H1 (cell line): ENCODE measurements around the gene ADGRD2. TPM values are rescaled to one million over a fixed set of nuclear protein-coding genes. Genes with fewer than 3 reads are reported as not detected.

ENCODE experiments used
- CTCF ChIA-PET: fragments of 300-600 bp; sonication (Branson Sonifier 250); formaldehyde crosslinking; loops from one replicate; lab custom pipeline; 2021; ENCODE audit not compliant: partially characterized antibody; lab: Charles Lee
- POLR2A ChIA-PET: fragments of 300-600 bp; sonication (Branson Sonifier 250); formaldehyde crosslinking; loops from one replicate; lab custom pipeline; 2021; ENCODE audit warnings: inconsistent platforms; ENCODE audit not compliant: partially characterized antibody; lab: Charles Lee
- DNase-seq, 2 experiments: peaks; one replicate each; pipeline versions ENCODE4 v3.0.0 to v3.0.0-alpha.2; 2010 to 2022; ENCODE audit warnings: low spot score in 2 of 2, low read depth in 1 of 2, mixed read lengths in 1 of 2
- FAIRE-seq: peaks from 2 replicates; lab custom pipeline; 2011; peaks lifted over from hg19 to GRCh38; lab: Jason Lieb, UNC
- H2AFZ ChIP-seq: 2 replicates; pipeline ENCODE4 v1.8.1; 2012; ENCODE audit warnings: low read length, inconsistent platforms
- H2AK5ac ChIP-seq: 2 replicates; pipeline ENCODE4 v1.6.1; 2013; ENCODE audit warnings: low read depth, low read length
- H2BK120ac ChIP-seq: replicated peaks from 2 replicates; pipeline ENCODE3; 2013; ENCODE audit warnings: low read depth, low read length, inconsistent platforms
- H2BK12ac ChIP-seq: 2 replicates; pipeline ENCODE4 v1.6.1; 2013; ENCODE audit warnings: low read depth, low read length
- H2BK15ac ChIP-seq: 2 replicates; pipeline ENCODE4 v1.6.1; 2013; ENCODE audit warnings: low read length
- H2BK20ac ChIP-seq: 2 replicates; pipeline ENCODE4 v1.6.1; 2013; ENCODE audit warnings: low read length
- H2BK5ac ChIP-seq: 2 replicates; pipeline ENCODE4 v1.6.1; 2013; ENCODE audit warnings: low read depth, low read length
- H3K14ac ChIP-seq: 2 replicates; pipeline ENCODE4 v1.6.1; 2013; ENCODE audit warnings: inconsistent platforms; ENCODE audit not compliant: insufficient read length
- H3K18ac ChIP-seq: 2 replicates; pipeline ENCODE4 v1.6.1; 2013; ENCODE audit warnings: low read length; ENCODE audit errors: extremely low read depth
- H3K23ac ChIP-seq: 2 replicates; pipeline ENCODE4 v1.6.1; 2013; ENCODE audit warnings: inconsistent platforms; ENCODE audit not compliant: insufficient read length
- H3K23me2 ChIP-seq: 2 replicates; pipeline ENCODE4 v1.6.1; 2013; ENCODE audit warnings: low read depth, low read length
- H3K27ac ChIP-seq: 2 replicates; pipeline ENCODE4 v1.6.1; 2011; ENCODE audit warnings: low read depth, low read length, inconsistent platforms
- H3K27me3 ChIP-seq, 4 experiments: replicated peaks in 1 of 4; 1 replicate in 1 of 4; 2 replicates in 3 of 4; pipeline versions ENCODE4 v1.6.1 to v1.8.1; 2011 to 2013; ENCODE audit warnings: low read length in 3 of 4, mild to moderate bottlenecking in 3 of 4, inconsistent platforms in 2 of 4, mixed read lengths in 2 of 4, moderate library complexity in 1 of 4; ENCODE audit not compliant: control insufficient read depth in 3 of 4, insufficient read depth in 3 of 4; ENCODE audit errors: extremely low read depth in 1 of 4
- H3K36me3 ChIP-seq, 4 experiments: 2 replicates each; pipeline versions ENCODE4 v1.6.1 to v1.8.1; 2011 to 2013; ENCODE audit warnings: mild to moderate bottlenecking in 4 of 4, low read length in 3 of 4, moderate library complexity in 2 of 4, control low read depth in 1 of 4, inconsistent platforms in 1 of 4; ENCODE audit not compliant: insufficient read depth in 4 of 4, control insufficient read depth in 2 of 4
- H3K4ac ChIP-seq: replicated peaks from 2 replicates; pipeline ENCODE3; 2013; ENCODE audit warnings: low read length, low read depth, mixed read lengths, inconsistent platforms; ENCODE audit not compliant: insufficient read length
- H3K4me1 ChIP-seq, 4 experiments: replicated peaks in 1 of 4; 1 replicate in 1 of 4; 2 replicates in 3 of 4; pipeline versions ENCODE4 v1.6.1 to v1.8.1; 2011 to 2013; ENCODE audit warnings: low read length in 3 of 4, inconsistent platforms in 2 of 4, mixed read lengths in 1 of 4; ENCODE audit not compliant: insufficient read depth in 4 of 4, control insufficient read depth in 3 of 4
- H3K4me2 ChIP-seq, 2 experiments: 2 replicates each; pipeline versions ENCODE4 v1.6.1 to v1.8.1; 2011 to 2013; ENCODE audit warnings: low read depth in 2 of 2, low read length in 2 of 2, control low read depth in 1 of 2, inconsistent platforms in 1 of 2, mild to moderate bottlenecking in 1 of 2; ENCODE audit not compliant: insufficient read depth in 1 of 2
- H3K4me3 ChIP-seq, 4 experiments: fragments of 200-600, 300-600 bp in 1 of 4; sonication (generic), shearing (Covaris generic), sonication (Bioruptor Twin) in 1 of 4; 2 replicates each; pipeline versions ENCODE4 v1.5.1 to v1.8.1; 2011 to 2016; ENCODE audit warnings: low read length in 4 of 4, low read depth in 3 of 4, control low read depth in 2 of 4, inconsistent platforms in 2 of 4, mild to moderate bottlenecking in 2 of 4, mixed read lengths in 1 of 4, moderate library complexity in 1 of 4; ENCODE audit not compliant: insufficient read depth in 2 of 4; ENCODE audit errors: extremely low read depth in 1 of 4
- H3K56ac ChIP-seq: replicated peaks from 2 replicates; pipeline ENCODE3; 2013; ENCODE audit warnings: low read depth, mild to moderate bottlenecking, mixed read lengths, low read length, inconsistent platforms; ENCODE audit not compliant: insufficient read length
- H3K79me1 ChIP-seq: 2 replicates; pipeline ENCODE4 v1.6.1; 2013; ENCODE audit warnings: low read depth, low read length, control low read depth
- H3K79me2 ChIP-seq, 2 experiments: 2 replicates each; pipeline versions ENCODE4 v1.6.1 to v1.8.1; 2012 to 2013; ENCODE audit warnings: low read length in 2 of 2, mild to moderate bottlenecking in 2 of 2, inconsistent platforms in 1 of 2; ENCODE audit not compliant: insufficient read depth in 2 of 2, control insufficient read depth in 1 of 2
- H3K9ac ChIP-seq, 4 experiments: replicated peaks in 1 of 4; 1 replicate in 1 of 4; 2 replicates in 3 of 4; pipeline versions ENCODE4 v1.6.1 to v1.8.1; 2011 to 2013; ENCODE audit warnings: low read depth in 3 of 4, low read length in 3 of 4, control low read depth in 2 of 4, mild to moderate bottlenecking in 2 of 4, moderate library complexity in 2 of 4, inconsistent platforms in 1 of 4; ENCODE audit errors: extremely low read depth in 1 of 4
- H3K9me3 ChIP-seq, 2 experiments: 2 replicates each; pipeline versions ENCODE4 v1.6.1 to v1.8.1; 2012 to 2013; ENCODE audit warnings: mild to moderate bottlenecking in 2 of 2, moderate library complexity in 2 of 2, control low read depth in 1 of 2, inconsistent platforms in 1 of 2, low read depth in 1 of 2, low read length in 1 of 2, mixed read lengths in 1 of 2; ENCODE audit not compliant: insufficient read depth in 2 of 2
- H4K20me1 ChIP-seq, 2 experiments: replicated peaks in 1 of 2; 2 replicates each; pipeline versions ENCODE3 to v1.8.1; 2011 to 2013; ENCODE audit warnings: inconsistent platforms in 2 of 2, low read length in 2 of 2, mild to moderate bottlenecking in 1 of 2; ENCODE audit not compliant: insufficient read depth in 2 of 2, control insufficient read depth in 1 of 2
- H4K5ac ChIP-seq: 2 replicates; pipeline ENCODE4 v1.6.1; 2013; ENCODE audit warnings: low read length, low read depth, mixed read lengths, inconsistent platforms; ENCODE audit not compliant: insufficient read length
- H4K8ac ChIP-seq: 2 replicates; pipeline ENCODE4 v1.8.0; 2013; ENCODE audit warnings: mild to moderate bottlenecking, moderate library complexity, low read length, inconsistent platforms; ENCODE audit not compliant: insufficient read depth; ENCODE audit errors: extremely low read depth
- H4K91ac ChIP-seq: replicated peaks from 2 replicates; pipeline ENCODE3; 2013; ENCODE audit warnings: low read length, mixed read lengths, inconsistent platforms; ENCODE audit not compliant: insufficient read length
- ASH2L ChIP-seq: fragments of 200-600, 300-600 bp; sonication (generic); IDR thresholded peaks from one replicate; pipeline ENCODE4 v1.7.1; 2017; ENCODE audit warnings: low read length
- BACH1 ChIP-seq: IDR thresholded peaks from 2 replicates; pipeline ENCODE4 v1.6.1; 2012; ENCODE audit warnings: low read length, improper control_type of control experiment
- EP300 ChIP-seq, 2 experiments: IDR thresholded peaks; 1 replicate in 1 of 2; 2 replicates in 1 of 2; pipeline ENCODE4 v1.6.1; 2011 to 2012; ENCODE audit warnings: low read depth in 2 of 2, low read length in 2 of 2, mild to moderate bottlenecking in 2 of 2, borderline replicate concordance in 1 of 2, inconsistent platforms in 1 of 2, moderate library complexity in 1 of 2
- FOSL1 ChIP-seq: IDR thresholded peaks from 2 replicates; pipeline ENCODE4 v1.6.1; 2011; ENCODE audit warnings: mild to moderate bottlenecking, low read depth, low read length, moderate library complexity; ENCODE audit not compliant: insufficient read depth
- GABPA ChIP-seq: IDR thresholded peaks from 2 replicates; pipeline ENCODE4 v1.6.1; 2011; ENCODE audit warnings: mild to moderate bottlenecking, low read length, moderate library complexity, borderline replicate concordance; ENCODE audit not compliant: insufficient read depth
- HDAC6 ChIP-seq: IDR thresholded peaks from one replicate; pipeline ENCODE4 v1.7.1; 2012; ENCODE audit warnings: low read depth, mild to moderate bottlenecking, inconsistent platforms, low read length, moderate library complexity
- KDM4A ChIP-seq: IDR thresholded peaks from one replicate; pipeline ENCODE4 v1.7.1; 2012; ENCODE audit warnings: low read depth, mild to moderate bottlenecking, moderate library complexity, low read length, inconsistent platforms; ENCODE audit not compliant: severe bottlenecking
- MAFK ChIP-seq: IDR thresholded peaks from 2 replicates; pipeline ENCODE4 v1.6.1; 2012; ENCODE audit warnings: low read depth, mild to moderate bottlenecking, improper control_type of control experiment, low read length
- PHF8 ChIP-seq: fragments of 200-600 bp; sonication (generic); conservative IDR thresholded peaks from 2 replicates; pipeline ENCODE4 v1.7.1; 2012; ENCODE audit warnings: low read depth, mild to moderate bottlenecking, inconsistent platforms, low read length, moderate library complexity
- RBBP5 ChIP-seq: IDR thresholded peaks from 2 replicates; pipeline ENCODE4 v1.7.1; 2012; ENCODE audit warnings: low read depth, mild to moderate bottlenecking, inconsistent platforms, low read length, moderate library complexity, borderline replicate concordance
- TEAD4 ChIP-seq: IDR thresholded peaks from 2 replicates; pipeline ENCODE4 v1.6.1; 2012; ENCODE audit warnings: low read depth, low read length, inconsistent platforms, mixed read lengths
- WGBS, 2 experiments: shearing (Covaris generic) in 1 of 2; methylation state at CpG; one replicate each; pipeline versions ENCODE4 v1.1.6 to v1.1.7; 2013 to 2015; ENCODE audit warnings: low lambda C conversion rate in 2 of 2, mixed read lengths in 2 of 2, inconsistent platforms in 1 of 2, low coverage in 1 of 2, missing lambda C conversion rate in 1 of 2; ENCODE audit not compliant: insufficient replicate concordance in 2 of 2, insufficient coverage in 1 of 2, insufficient read length in 1 of 2; ENCODE audit errors: extremely low coverage in 1 of 2, missing lambda C conversion rate in 1 of 2; 5-methylcytosine and 5-hydroxymethylcytosine counted together
- polyA plus RNA-seq, 7 experiments: library from polyadenylated mRNA; depleted of rRNA in 3 of 7; stranded (reverse) in 5 of 7; unstranded in 2 of 7; fragments of >200 nt in 5 of 7; fragments of 200-250 nt in 2 of 7; gene quantifications; 1 replicate in 5 of 7; 2 replicates in 1 of 7; 4 replicates in 1 of 7; pipeline versions ENCODE4 v1.2.1 to v1.2.3, GENCODE V29; 2011 to 2013; ENCODE audit warnings: missing spikeins in 2 of 7, mixed read lengths in 2 of 7
- total RNA-seq: library from RNA; stranded (reverse); fragmentation: NEBNext Ultra II Directional; extraction: Animal tissue kit (Norgen Biotek cat#: 25700); gene quantifications from 2 replicates; pipeline ENCODE4 v1.2.1, GENCODE V29; 2021
- TF ChIP-seq, protein P1 (sequence below): IDR thresholded peaks from 2 replicates; pipeline ENCODE4 v1.6.1; 2012; ENCODE audit warnings: inconsistent platforms
- TF ChIP-seq, protein P2 (sequence below): IDR thresholded peaks from 2 replicates; pipeline ENCODE4 v1.6.1; 2011; ENCODE audit warnings: low read depth, mild to moderate bottlenecking, low read length; ENCODE audit not compliant: insufficient read depth

The ADGRD2 gene
- total and polyA plus RNA-seq, 2 of the 8 experiments (the other 6 are each of a cell fraction or from before 2014, with no cell fraction given) = 0.41 to 1.4 TPM

- Histone ChIP-seq H3K27me3 (no peaks in the 10 kb centered on the region; a peak in 1 of 7 replicates), H4K8ac (no peak overlapping the region), H2BK20ac (no peak overlapping the region), H3K36me3 (no peaks in the 10 kb centered on the region), H3K79me1 (no peaks in the 10 kb centered on the region), H2AK5ac (no peak overlapping the region), H3K4ac (no peak overlapping the region), H3K9me3 (no peaks in the 10 kb centered on the region), H2BK5ac (no peak overlapping the region), H3K4me3 (no peak overlapping the region), H3K18ac (no peak overlapping the region), H3K79me2 (no peaks in the 10 kb centered on the region), H2BK15ac (no peak overlapping the region), H3K4me2 (no peak overlapping the region), H4K91ac (no peak overlapping the region), H3K14ac (no peak overlapping the region), H3K56ac (no peak overlapping the region), H3K4me1 (peaks cover 0 to 4% (median 0%) of the 10 kb centered on the region in 4 experiments; a peak in 1 of 7 replicates), H2BK12ac (no peak overlapping the region), H2BK120ac (no peak overlapping the region), H4K20me1 (no peaks in the 10 kb centered on the region), H3K9ac (no peak overlapping the region), H3K27ac (no peak overlapping the region), H4K5ac (no peak overlapping the region), H3K23me2 (no peaks in the 10 kb centered on the region), H3K23ac (no peak overlapping the region), H2AFZ (no peak overlapping the region)
- 92% methylated on average over 3 of the region's 3 CpGs; no CpG with 5 or more reads in 1 of the 2 experiments for WGBS, 2 experiments
- DNase-seq (no peak), FAIRE-seq (no peak)
- POLR2A ChIA-PET = no interaction called here
- CTCF ChIA-PET = interaction anchor here (0.9 to 9.8 kb wide), 4 partner anchors 13 to 90 kb away, joined by 3 to 87 read pairs (median 4); partner anchors contain the start of gene PSMB7
- no peak for TF ChIP-seq ASH2L
- no peak for TF ChIP-seq HDAC6
- no peak for TF ChIP-seq BACH1
- TF ChIP-seq KDM4A = no peak
- no peak for TF ChIP-seq EP300 (IDR thresholded peaks at IDR 0.05; ENCODE audit: borderline replicate concordance in 1 of 2, low read depth in 2 of 2, low read length in 2 of 2)
- no peak for TF ChIP-seq TEAD4
- TF ChIP-seq GABPA = no peak
- TF ChIP-seq, protein P1, sequence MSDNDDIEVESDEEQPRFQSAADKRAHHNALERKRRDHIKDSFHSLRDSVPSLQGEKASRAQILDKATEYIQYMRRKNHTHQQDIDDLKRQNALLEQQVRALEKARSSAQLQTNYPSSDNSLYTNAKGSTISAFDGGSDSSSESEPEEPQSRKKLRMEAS = no peak
- no peak for TF ChIP-seq MAFK
- no peak for TF ChIP-seq RBBP5
- TF ChIP-seq, protein P2, sequence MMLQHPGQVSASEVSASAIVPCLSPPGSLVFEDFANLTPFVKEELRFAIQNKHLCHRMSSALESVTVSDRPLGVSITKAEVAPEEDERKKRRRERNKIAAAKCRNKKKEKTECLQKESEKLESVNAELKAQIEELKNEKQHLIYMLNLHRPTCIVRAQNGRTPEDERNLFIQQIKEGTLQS = no peak
- no peak for TF ChIP-seq PHF8
- TF ChIP-seq FOSL1 = no peak
Measured at GRCh38 chr9:124442826-124443225, 7.4 kb upstream of the ADGRD2 start.
